Caki2 (cell line): ENCODE results near the gene RASD2. TPM values are rescaled to one million over a fixed set of nuclear protein-coding genes. Genes with fewer than 3 reads are reported as not detected.

ENCODE experiments used
- DNase-seq: peaks from one replicate; pipeline ENCODE4 v3.0.0-alpha.2; 2015; ENCODE audit warnings: low read depth
- in situ Hi-C: cut with HindIII; loops from 2 replicates; pipeline ENCODE4 v1.10.0; 2016; ENCODE audit warnings: low sequenced_read_pairs, low pct_unique_long_range_greater_than_20kb, mixed read lengths
- total RNA-seq: library from RNA; depleted of rRNA; stranded (reverse); fragments of >200 nt; shearing (Covaris generic); gene quantifications from 2 replicates; pipeline ENCODE4 v1.2.3, GENCODE V29; 2014; ENCODE audit warnings: low replicate concordance

Gene RASD2
- total RNA-seq, 1 experiment from 2014 or later = 0.10 TPM

- DNase-seq = peak; percentile 69
- in situ Hi-C loops = no loop called here
Observed at GRCh38 chr22:35590634-35591295, 50.1 kb downstream of the RASD2 start.

GRCh38 chr22:35591714-35592417, 51.2 kb downstream of the RASD2 start:
- in situ Hi-C loops = no loop called here
- no peak for DNase-seq

GRCh38 chr22:35592418-35592967, 51.9 kb downstream of the RASD2 start:
- in situ Hi-C loops = no loop called here
- DNase-seq = peak; percentile 35

GRCh38 chr22:35593071-35593890, 52.6 kb downstream of the RASD2 start:
- DNase-seq = no peak
- in situ Hi-C loops = no loop called here

GRCh38 chr22:35593891-35594470, 53.4 kb downstream of the RASD2 start:
- in situ Hi-C loops = no loop called here
- DNase-seq = no peak

GRCh38 chr22:35594686-35595085, 54.1 kb downstream of the RASD2 start:
- DNase-seq = no peak
- in situ Hi-C loops = no loop called here

GRCh38 chr22:35596821-35597220, 56.2 kb downstream of the RASD2 start:
- in situ Hi-C loops = no loop called here

GRCh38 chr22:35597692-35598395, 57.2 kb downstream of the RASD2 start:
- DNase-seq = no peak
- in situ Hi-C loops = no loop called here

More at GRCh38 chr22:35596821-35597220, 56.2 kb downstream of the RASD2 start:
- DNase-seq = no peak

GRCh38 chr22:35598396-35598710, 57.7 kb downstream of the RASD2 start:
- DNase-seq = no peak
- in situ Hi-C loops = no loop called here

GRCh38 chr22:35599364-35599763, 58.7 kb downstream of the RASD2 start:
- DNase-seq = no peak
- in situ Hi-C loops = no loop called here

- DNase-seq = no peak
- in situ Hi-C loops = no loop called here
Observed at GRCh38 chr22:35600476-35600875, 59.8 kb downstream of the RASD2 start.

- in situ Hi-C loops = no loop called here
- DNase-seq = no peak
Observed at GRCh38 chr22:35601013-35601580, 60.5 kb downstream of the RASD2 start.

GRCh38 chr22:35601743-35602615, 61.3 kb downstream of the RASD2 start:
- peak; percentile 78 for DNase-seq
- in situ Hi-C loops = no loop called here
